HepG2 (cell line): ENCODE results near the gene C12orf43. TPM values are rescaled to one million over a fixed set of nuclear protein-coding genes. Genes with fewer than 3 reads are reported as not detected.

Experiments used
- ATAC-seq: fragments of 200-7000 bp; cut with Tn5 transposase; 3 replicates; pipeline ENCODE4 v1.9.1; 2020; ENCODE audit warnings: mild to moderate bottlenecking, moderate library complexity
- BruUV-seq: library from RNA; stranded (reverse); fragments of 400-500 nt; replicated peaks from 2 replicates; lab custom pipeline; 2021; lab: Mats Ljungman, UMichigan
- CTCF ChIA-PET: fragments of 300-600 bp; formaldehyde crosslinking; extraction: SDS; loops from one replicate; lab custom pipeline; 2021; ENCODE audit warnings: low total read pairs, inconsistent platforms, low intra/inter-chr PET ratio; lab: Yijun Ruan, JAX
- POLR2A ChIA-PET: fragments of 350-600 bp; sonication (Branson Sonifier 250); formaldehyde crosslinking; loops from one replicate; lab custom pipeline; 2020; ENCODE audit warnings: antibody characterized with exemption, inconsistent platforms; lab: Yijun Ruan, JAX
- DNase-seq: peaks from one replicate; pipeline ENCODE4 v3.0.0-alpha.2; 2015; ENCODE audit warnings: low spot score
- FAIRE-seq: peaks from 3 replicates; lab custom pipeline; 2011; peaks lifted over from hg19 to GRCh38; lab: Jason Lieb, UNC
- H2AFZ ChIP-seq: one replicate; pipeline ENCODE4 v1.6.1; 2011; ENCODE audit warnings: low read length, inconsistent platforms
- H3K27ac ChIP-seq: fragments of 300-600 bp; 3 replicates; pipeline ENCODE4 v1.8.0; 2011; ENCODE audit warnings: mixed run types, mild to moderate bottlenecking, mixed read lengths, low read length, inconsistent platforms; ENCODE audit not compliant: insufficient read depth; ENCODE audit errors: extremely low read length
- H3K27me3 ChIP-seq, 2 experiments: fragments of 200-600 bp in 1 of 2; 2 replicates in 1 of 2; 3 replicates in 1 of 2; pipeline versions ENCODE4 v1.6.0 to v1.8.0; 2011; ENCODE audit warnings: low read length in 2 of 2, mild to moderate bottlenecking in 2 of 2, moderate library complexity in 2 of 2, inconsistent platforms in 1 of 2; ENCODE audit not compliant: insufficient read depth in 2 of 2, control insufficient read depth in 1 of 2
- H3K36me3 ChIP-seq, 2 experiments: fragments of 200-600 bp in 1 of 2; replicated peaks in 1 of 2; 2 replicates in 1 of 2; 3 replicates in 1 of 2; pipeline versions ENCODE4 v1.5.1 to v1.8.0; 2011; ENCODE audit warnings: low read length in 2 of 2, inconsistent platforms in 1 of 2; ENCODE audit not compliant: insufficient read depth in 2 of 2, control insufficient read depth in 1 of 2
- H3K4me1 ChIP-seq: 2 replicates; pipeline ENCODE4 v1.5.1; 2012; ENCODE audit warnings: low read length, inconsistent platforms; ENCODE audit not compliant: insufficient read depth
- H3K4me2 ChIP-seq: 2 replicates; pipeline ENCODE4 v1.6.0; 2011; ENCODE audit warnings: low read depth, low read length, inconsistent platforms
- H3K4me3 ChIP-seq, 3 experiments: fragments of 200-600 bp in 1 of 3; sonication (generic), shearing (Covaris generic) in 1 of 3; replicated peaks in 1 of 3; 2 replicates each; pipeline ENCODE4 v1.5.1; 2011 to 2016; ENCODE audit warnings: low read length in 3 of 3, inconsistent platforms in 2 of 3, low read depth in 2 of 3, mild to moderate bottlenecking in 2 of 3, control low read depth in 1 of 3, mixed read lengths in 1 of 3; ENCODE audit not compliant: insufficient read depth in 1 of 3
- H3K79me2 ChIP-seq: one replicate; pipeline ENCODE4 v1.6.1; 2011; ENCODE audit warnings: low read length, inconsistent platforms; ENCODE audit not compliant: insufficient read depth
- H3K9ac ChIP-seq: 2 replicates; pipeline ENCODE4 v1.6.0; 2011; ENCODE audit warnings: mild to moderate bottlenecking, low read depth, low read length, inconsistent platforms; ENCODE audit not compliant: insufficient read depth
- H3K9me3 ChIP-seq: 2 replicates; pipeline ENCODE4 v1.5.1; 2012; ENCODE audit warnings: mild to moderate bottlenecking, low read length
- H4K20me1 ChIP-seq: 2 replicates; pipeline ENCODE4 v1.6.0; 2011; ENCODE audit warnings: inconsistent platforms, mild to moderate bottlenecking, low read length, moderate library complexity; ENCODE audit not compliant: insufficient read depth
- AGO1 ChIP-seq: fragments of 200-400 bp; formaldehyde crosslinking; IDR thresholded peaks from 2 replicates; pipeline ENCODE4 v1.6.1; 2017; ENCODE audit warnings: mild to moderate bottlenecking, low read depth, low read length, moderate library complexity; ENCODE audit not compliant: poor library complexity, severe bottlenecking
- IRF2 ChIP-seq: IDR thresholded peaks from 2 replicates; pipeline ENCODE4 v1.6.1; 2018; ENCODE audit warnings: missing genetic modification reagents, missing compliant biosample characterization
- KAT8 ChIP-seq: IDR thresholded peaks from 2 replicates; pipeline ENCODE4 v1.6.1; 2016; ENCODE audit warnings: missing genetic modification reagents, missing compliant biosample characterization
- MTA3 ChIP-seq: sonication (generic); formaldehyde crosslinking; IDR thresholded peaks from 2 replicates; pipeline ENCODE4 v1.4.0; 2020; ENCODE audit warnings: missing genetic modification reagents
- NFKB2 ChIP-seq: sonication (generic); formaldehyde crosslinking; IDR thresholded peaks from 2 replicates; pipeline ENCODE4 v1.4.0; 2020; ENCODE audit warnings: missing genetic modification reagents, borderline replicate concordance
- NRL ChIP-seq: sonication (generic); formaldehyde crosslinking; IDR thresholded peaks from 2 replicates; pipeline ENCODE4 v1.5.0; 2020; ENCODE audit warnings: missing genetic modification reagents, mild to moderate bottlenecking, moderate library complexity, borderline replicate concordance
- RBAK ChIP-seq: sonication (generic); formaldehyde crosslinking; IDR thresholded peaks from 2 replicates; pipeline ENCODE4 v1.5.1; 2020; ENCODE audit warnings: mild to moderate bottlenecking, missing genetic modification reagents
- RBFOX2 ChIP-seq: fragments of 200-400 bp; formaldehyde crosslinking; IDR thresholded peaks from 2 replicates; pipeline ENCODE4 v1.6.1; 2017; ENCODE audit warnings: low read depth, mild to moderate bottlenecking, low read length
- RBM22 ChIP-seq: fragments of 200-400 bp; formaldehyde crosslinking; optimal IDR thresholded peaks from 2 replicates; pipeline ENCODE3; 2017; ENCODE audit warnings: mild to moderate bottlenecking, low read length, moderate library complexity
- RBM39 ChIP-seq: fragments of 200-400 bp; formaldehyde crosslinking; IDR thresholded peaks from one replicate; pipeline ENCODE4 v1.6.1; 2018; ENCODE audit warnings: antibody characterized with exemption, mild to moderate bottlenecking, low read depth, low read length; ENCODE audit not compliant: poor library complexity, severe bottlenecking
- RXRA ChIP-seq: sonication (generic); formaldehyde crosslinking; IDR thresholded peaks from 2 replicates; pipeline ENCODE4 v1.5.1; 2020; ENCODE audit warnings: missing genetic modification reagents
- U2AF2 ChIP-seq: fragments of 200-400 bp; formaldehyde crosslinking; IDR thresholded peaks from 2 replicates; pipeline ENCODE4 v1.6.1; 2017; ENCODE audit warnings: low read depth, mild to moderate bottlenecking, low read length
- ZBTB4 ChIP-seq: sonication (generic); formaldehyde crosslinking; IDR thresholded peaks from 2 replicates; pipeline ENCODE4 v1.4.0; 2020; ENCODE audit warnings: missing genetic modification reagents, mild to moderate bottlenecking, borderline replicate concordance
- ZKSCAN1 ChIP-seq: fragments of 150-350 bp; IDR thresholded peaks from 2 replicates; pipeline ENCODE4 v1.6.1; 2014; ENCODE audit warnings: low read length
- ZNF414 ChIP-seq: sonication (generic); formaldehyde crosslinking; IDR thresholded peaks from 2 replicates; pipeline ENCODE4 v1.5.0; 2020; ENCODE audit warnings: missing genetic modification reagents
- ZNF530 ChIP-seq: sonication (generic); formaldehyde crosslinking; IDR thresholded peaks from 2 replicates; pipeline ENCODE4 v1.5.0; 2020; ENCODE audit warnings: low read depth, mild to moderate bottlenecking, missing genetic modification reagents
- ZNF720 ChIP-seq: sonication (generic); formaldehyde crosslinking; IDR thresholded peaks from 2 replicates; pipeline ENCODE4 v1.4.0; 2020; ENCODE audit warnings: missing genetic modification reagents
- ZNF775 ChIP-seq: sonication (generic); formaldehyde crosslinking; IDR thresholded peaks from 2 replicates; pipeline ENCODE4 v1.4.0; 2020; ENCODE audit warnings: missing genetic modification reagents, mild to moderate bottlenecking, moderate library complexity, borderline replicate concordance
- WGBS: methylation state at CpG from one replicate; pipeline ENCODE4 v1.1.6; 2017; ENCODE audit warnings: low lambda C conversion rate; 5-methylcytosine and 5-hydroxymethylcytosine counted together
- in situ Hi-C: cut with HindIII; loops from 2 replicates; pipeline ENCODE4 v1.10.0; 2017; ENCODE audit warnings: low pct_unique_long_range_greater_than_20kb; ENCODE audit not compliant: extremely low pct_ligation_motif_present
- intact Hi-C: fragments of 100-400 bp; cut with micrococcal nuclease; formaldehyde crosslinking; loops from one replicate; pipeline ENCODE4 v1.10.0; 2022; ENCODE audit not compliant: unreplicated experiment
- polyA plus RNA-seq, 8 experiments: library from polyadenylated mRNA; depleted of rRNA in 3 of 8; stranded (reverse) in 7 of 8; unstranded in 1 of 8; fragments of >200 nt; fragmentation: Illumina TruSeq in 4 of 8; extraction: Trizol in 4 of 8; gene quantifications; 2 replicates each; pipeline versions ENCODE4 v1.2.1 to v1.2.3, GENCODE V29; 2011 to 2016; ENCODE audit warnings: low read depth in 4 of 8, missing spikeins in 1 of 8, mixed read lengths in 1 of 8; ENCODE audit not compliant: insufficient read depth in 1 of 8
- total RNA-seq, 5 experiments: library from RNA; depleted of rRNA; stranded (reverse); fragments of >200 nt; fragmentation: Illumina TruSeq; extraction: Trizol; gene quantifications; 2 replicates each; pipeline ENCODE4 v1.2.3, GENCODE V29; 2016; ENCODE audit warnings: low read depth in 1 of 5
- TF ChIP-seq, protein P1 (sequence below): sonication (generic); formaldehyde crosslinking; IDR thresholded peaks from 2 replicates; pipeline ENCODE4 v1.5.0; 2020; ENCODE audit warnings: mild to moderate bottlenecking, missing genetic modification reagents

The C12orf43 gene
- total and polyA plus RNA-seq, 2 of the 13 experiments (the other 11 are each of a cell fraction or from before 2014, with no cell fraction given): 7.9 to 11.1 TPM

GRCh38 chr12:121001841-121002483, 14.3 kb downstream of the C12orf43 start:
- ChIA-PET POLR2A (interaction anchor here (0.9 to 6.7 kb wide), 8 partner anchors 9 to 58 kb away, joined by 3 to 114 read pairs (median 8); partner anchors contain the start of genes C12orf43 and HNF1A), CTCF (no interaction called here)
- Histone ChIP-seq H3K9ac (no peak overlapping the region), H3K4me1 (peaks cover 16% of the 10 kb centered on the region; the same call in 1 of the 2 replicates), H4K20me1 (0 out of 2 replicates have a peak, but pooled peaks cover 3% of the 10 kb centered on the region), H3K9me3 (no peaks in the 10 kb centered on the region), H2AFZ (no peak overlapping the region), H3K4me3 (no peak overlapping the region), H3K4me2 (no peak overlapping the region), H3K36me3 (peaks cover 40 to 84% of the 10 kb centered on the region in 2 experiments), H3K27ac (peak overlapping the region; percentile 33), H3K79me2 (no peaks in the 10 kb centered on the region), H3K27me3 (no peaks in the 10 kb centered on the region)
- intact Hi-C loops: no loop called here
- ATAC-seq (peak; percentile 4), FAIRE-seq (no peak), DNase-seq (no peak)
- BruUV-seq: no TSS peak
- WGBS: 84% methylated on average over 7 of the region's 16 CpGs
- in situ Hi-C loops: no loop called here
- TF ChIP-seq ZBTB4 (no peak), RXRA (CRISPR knock-in tag) (no peak), ZNF775 (no peak), IRF2 (CRISPR knock-in tag) (no peak), RBFOX2 (peak; percentile 53; the same call in 1 of the 2 replicates), RBM22 (peak; percentile 9), U2AF2 (no peak), KAT8 (CRISPR knock-in tag) (no peak), MTA3 (CRISPR knock-in tag) (no peak), ZNF530 (no peak), AGO1 (peak; percentile 93), RBAK (CRISPR knock-in tag) (no peak), ZNF414 (CRISPR knock-in tag) (0 out of 2 replicates have a peak, but pooled peaks have one; percentile 37), NRL (CRISPR knock-in tag) (0 out of 2 replicates have a peak, but pooled peaks have one; percentile 41), RBM39 (no peak), ZNF720 (CRISPR knock-in tag) (no peak), NFKB2 (CRISPR knock-in tag) (peak; percentile 33; the same call in 1 of the 2 replicates), ZKSCAN1 (no peak)
- TF ChIP-seq, protein P1, sequence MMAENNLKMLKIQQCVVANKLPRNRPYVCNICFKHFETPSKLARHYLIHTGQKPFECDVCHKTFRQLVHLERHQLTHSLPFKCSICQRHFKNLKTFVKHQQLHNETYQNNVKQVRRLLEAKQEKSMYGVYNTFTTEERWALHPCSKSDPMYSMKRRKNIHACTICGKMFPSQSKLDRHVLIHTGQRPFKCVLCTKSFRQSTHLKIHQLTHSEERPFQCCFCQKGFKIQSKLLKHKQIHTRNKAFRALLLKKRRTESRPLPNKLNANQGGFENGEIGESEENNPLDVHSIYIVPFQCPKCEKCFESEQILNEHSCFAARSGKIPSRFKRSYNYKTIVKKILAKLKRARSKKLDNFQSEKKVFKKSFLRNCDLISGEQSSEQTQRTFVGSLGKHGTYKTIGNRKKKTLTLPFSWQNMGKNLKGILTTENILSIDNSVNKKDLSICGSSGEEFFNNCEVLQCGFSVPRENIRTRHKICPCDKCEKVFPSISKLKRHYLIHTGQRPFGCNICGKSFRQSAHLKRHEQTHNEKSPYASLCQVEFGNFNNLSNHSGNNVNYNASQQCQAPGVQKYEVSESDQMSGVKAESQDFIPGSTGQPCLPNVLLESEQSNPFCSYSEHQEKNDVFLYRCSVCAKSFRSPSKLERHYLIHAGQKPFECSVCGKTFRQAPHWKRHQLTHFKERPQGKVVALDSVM: no peak
